K562 (cell line): ENCODE measurements around the gene AKAP14. TPM values are rescaled to one million over a fixed set of nuclear protein-coding genes. Genes with fewer than 3 reads are reported as not detected.
A peak's percentile ranks its signal among the peaks of the same experiment; 100 is the strongest.

Experiments used
- ATAC-seq: fragments of 200-7000 bp; cut with Tn5 transposase; 3 replicates; pipeline ENCODE4 v1.9.1; 2020; ENCODE audit warnings: moderate library complexity
- BruUV-seq: library from RNA; stranded (reverse); fragments of 400-500 nt; replicated peaks from 2 replicates; lab custom pipeline; 2021; lab: Mats Ljungman, UMichigan
- CTCF ChIA-PET: fragments of 300-600 bp; formaldehyde crosslinking; extraction: SDS; loops from one replicate; lab custom pipeline; 2021; ENCODE audit warnings: low intra/inter-chr PET ratio; lab: Yijun Ruan, JAX
- POLR2A ChIA-PET: fragments of 300-600, 350-650 bp; sonication (Branson Sonifier 250); formaldehyde crosslinking; extraction: SDS; loops from one replicate; lab custom pipeline; 2021; ENCODE audit warnings: antibody characterized with exemption, inconsistent platforms; lab: Yijun Ruan, JAX
- DNase-seq, 4 experiments: peaks; one replicate each; pipeline versions ENCODE4 v3.0.0 to v3.0.0-alpha.2; 2011 to 2018; ENCODE audit warnings: low spot score in 3 of 4, mixed read lengths in 3 of 4; ENCODE audit errors: extremely low read depth in 1 of 4
- FAIRE-seq: peaks from 2 replicates; lab custom pipeline; 2011; peaks lifted over from hg19 to GRCh38; lab: Jason Lieb, UNC
- H2AFZ ChIP-seq: 2 replicates; pipeline ENCODE4 v1.6.0; 2011; ENCODE audit warnings: low read depth, low read length, control low read depth, inconsistent platforms
- H3K27ac ChIP-seq: fragments of 200-600 bp; 3 replicates; pipeline ENCODE4 v1.8.0; 2011; ENCODE audit warnings: low read depth, mild to moderate bottlenecking, control low read depth, inconsistent platforms, low read length, moderate library complexity, mixed read lengths; ENCODE audit errors: extremely low read depth
- H3K27me3 ChIP-seq, 2 experiments: fragments of 300-600 bp in 1 of 2; 2 replicates in 1 of 2; 3 replicates in 1 of 2; pipeline versions ENCODE4 v1.6.0 to v1.8.0; 2011; ENCODE audit warnings: inconsistent platforms in 2 of 2, low read length in 2 of 2, mild to moderate bottlenecking in 1 of 2, mixed read lengths in 1 of 2, moderate library complexity in 1 of 2; ENCODE audit not compliant: control insufficient read depth in 2 of 2, insufficient read depth in 2 of 2
- H3K36me3 ChIP-seq: fragments of 300-600 bp; 3 replicates; pipeline ENCODE4 v1.8.0; 2011; ENCODE audit warnings: mild to moderate bottlenecking, low read length, inconsistent platforms; ENCODE audit not compliant: control insufficient read depth, insufficient read depth
- H3K4me1 ChIP-seq, 2 experiments: fragments of 200-600 bp in 1 of 2; replicated peaks in 1 of 2; 2 replicates in 1 of 2; 3 replicates in 1 of 2; pipeline versions ENCODE4 v1.5.1 to v1.8.0; 2011; ENCODE audit warnings: inconsistent platforms in 2 of 2, low read length in 2 of 2, mild to moderate bottlenecking in 1 of 2, mixed read lengths in 1 of 2, moderate library complexity in 1 of 2; ENCODE audit not compliant: control insufficient read depth in 2 of 2, insufficient read depth in 2 of 2
- H3K4me2 ChIP-seq: 2 replicates; pipeline ENCODE4 v1.6.1; 2011; ENCODE audit warnings: low read length, control low read depth, inconsistent platforms, mixed read lengths; ENCODE audit not compliant: insufficient read depth
- H3K4me3 ChIP-seq: fragments of 200-600 bp; sonication (generic), shearing (Covaris generic); 2 replicates; pipeline ENCODE4 v1.5.1; 2016; ENCODE audit warnings: control low read depth, inconsistent platforms
- H3K79me2 ChIP-seq: fragments of 200-600 bp; 3 replicates; pipeline ENCODE4 v1.8.0; 2011; ENCODE audit warnings: low read length, inconsistent platforms; ENCODE audit not compliant: control insufficient read depth, insufficient read depth
- H3K9ac ChIP-seq, 2 experiments: 2 replicates each; pipeline versions ENCODE4 v1.6.0 to v1.6.1; 2011; ENCODE audit warnings: low read depth in 2 of 2, low read length in 2 of 2, control low read depth in 1 of 2, inconsistent platforms in 1 of 2, mild to moderate bottlenecking in 1 of 2, mixed read lengths in 1 of 2; ENCODE audit not compliant: insufficient read depth in 1 of 2
- H3K9me1 ChIP-seq: one replicate; pipeline ENCODE4 v1.6.0; 2011; ENCODE audit warnings: inconsistent platforms, mild to moderate bottlenecking, low read length, moderate library complexity; ENCODE audit not compliant: control insufficient read depth, insufficient read depth
- H3K9me3 ChIP-seq: replicated peaks from 2 replicates; pipeline ENCODE4 v1.5.1; 2011; ENCODE audit warnings: low read depth, low read length, inconsistent platforms; ENCODE audit not compliant: control insufficient read depth, insufficient read depth
- H4K20me1 ChIP-seq: replicated peaks from 2 replicates; pipeline ENCODE4 v1.6.1; 2011; ENCODE audit warnings: low read length, inconsistent platforms, mixed read lengths; ENCODE audit not compliant: control insufficient read depth, insufficient read depth
- ETV1 ChIP-seq: fragments of 450-650 bp; conservative IDR thresholded peaks from 2 replicates; pipeline ENCODE4 v1.6.1; 2016; ENCODE audit warnings: missing genetic modification characterization, control low read depth, low read depth, missing compliant biosample characterization
- KDM1A ChIP-seq, 2 experiments: fragments of 450-650 bp; IDR thresholded peaks; 2 replicates each; pipeline ENCODE4 v1.6.1; 2016; ENCODE audit warnings: mild to moderate bottlenecking in 2 of 2
- PTTG1 ChIP-seq: fragments of 450-650 bp; IDR thresholded peaks from 2 replicates; pipeline ENCODE4 v1.6.1; 2016; ENCODE audit warnings: low read depth, mild to moderate bottlenecking, missing genetic modification characterization, missing compliant biosample characterization
- RBM15 ChIP-seq: fragments of 200-400 bp; formaldehyde crosslinking; IDR thresholded peaks from 2 replicates; pipeline ENCODE4 v1.6.1; 2018; ENCODE audit warnings: mild to moderate bottlenecking, low read length, moderate library complexity; ENCODE audit not compliant: insufficient read depth
- SRSF7 ChIP-seq: fragments of 200-400 bp; formaldehyde crosslinking; optimal IDR thresholded peaks from 2 replicates; pipeline ENCODE3; 2017; ENCODE audit warnings: mild to moderate bottlenecking, low read depth, low read length
- ZNF668 ChIP-seq: fragments of 250-450 bp; sonication (Bioruptor Pico); IDR thresholded peaks from 2 replicates; pipeline ENCODE4 v1.8.0; 2022; ENCODE audit warnings: mild to moderate bottlenecking, inconsistent platforms
- WGBS: fragments of 100-300 bp; shearing (Covaris generic); methylation state at CpG from one replicate; pipeline ENCODE4 v1.1.6; 2016; ENCODE audit warnings: low coverage, mixed read lengths; ENCODE audit not compliant: insufficient coverage; ENCODE audit errors: missing lambda C conversion rate; 5-methylcytosine and 5-hydroxymethylcytosine counted together
- in situ Hi-C: fragments of 300-500 bp; cut with MboI; formaldehyde crosslinking; loops from 4 replicates; pipeline ENCODE4 v1.15.0; 2018; ENCODE audit warnings: inconsistent platforms, mixed read lengths
- intact Hi-C: fragments of 100-400 bp; cut with micrococcal nuclease; formaldehyde crosslinking; loops from 2 replicates; pipeline ENCODE4 v1.14.2; 2022
- polyA plus RNA-seq, 8 experiments: library from polyadenylated mRNA; depleted of rRNA in 4 of 8; stranded (reverse) in 5 of 8; unstranded in 3 of 8; fragments of >200 nt; fragmentation: Nextera tagmentation in 2 of 8; fragmentation: Illumina TruSeq in 1 of 8; extraction: Ambion mirVana in 2 of 8; extraction: Trizol in 1 of 8; gene quantifications; 2 replicates each; pipeline versions ENCODE4 v1.2.1 to v1.2.3, GENCODE V29; 2011 to 2014; ENCODE audit warnings: inconsistent platforms in 1 of 8, missing spikeins in 1 of 8
- total RNA-seq, 7 experiments: library from RNA; depleted of rRNA in 6 of 7; stranded (reverse); fragments of >200 nt in 6 of 7; fragmentation: Illumina TruSeq in 2 of 7; extraction: Trizol in 2 of 7; gene quantifications; 2 replicates each; pipeline versions ENCODE4 v1.2.1 to v1.2.3, GENCODE V29; 2011 to 2021; ENCODE audit warnings: low replicate concordance in 1 of 7
- TF ChIP-seq, protein P1 (sequence below): fragments of 450-650 bp; IDR thresholded peaks from 2 replicates; pipeline ENCODE4 v1.6.1; 2016; ENCODE audit warnings: mild to moderate bottlenecking, moderate library complexity
- TF ChIP-seq, protein P2 (sequence below): sonication (generic); formaldehyde crosslinking; IDR thresholded peaks from 2 replicates; pipeline ENCODE4 v1.8.0; 2022; ENCODE audit warnings: mild to moderate bottlenecking, missing genetic modification reagents, borderline replicate concordance

AKAP14 gene
- total and polyA plus RNA-seq, 9 of the 15 experiments (the other 6 are each of a cell fraction or from before 2014, with no cell fraction given): not detected

DNA sequence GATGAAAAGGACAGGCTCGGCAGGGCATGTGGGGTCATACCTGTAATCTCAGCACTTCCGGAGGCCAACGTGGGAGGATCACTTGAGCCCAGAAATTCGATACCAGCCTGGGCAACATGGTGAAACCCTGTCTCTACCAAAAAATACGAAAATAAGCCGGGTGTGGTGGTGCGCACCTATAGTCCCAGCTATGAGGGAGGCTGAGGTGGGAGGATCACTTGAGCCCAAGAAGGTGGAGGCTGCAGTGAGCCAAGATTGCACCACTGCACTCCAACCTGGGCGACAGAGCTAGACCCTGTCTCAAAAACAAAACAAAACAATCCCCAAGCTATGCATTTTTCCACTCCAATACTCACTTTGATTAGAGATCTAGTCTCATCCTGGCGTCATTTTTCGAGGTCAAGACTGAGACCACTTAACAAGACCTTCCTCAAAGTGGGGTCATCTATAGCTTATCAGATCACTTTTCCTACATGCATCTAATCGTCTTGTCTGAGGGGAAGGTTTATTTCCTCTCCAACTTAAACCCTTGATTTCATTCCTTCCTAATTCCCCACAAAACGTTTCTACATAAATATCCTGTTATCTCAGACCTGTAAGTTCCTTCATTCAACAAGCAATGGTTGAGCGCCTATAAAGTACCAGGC is 46.6 kb downstream of the AKAP14 start:
- no peaks in the 10 kb centered on the region for H4K20me1 ChIP-seq
- H3K79me2 ChIP-seq: peaks cover 21% of the 10 kb centered on the region
- H2AFZ ChIP-seq: peak overlapping the region; percentile 99
- H3K4me1 ChIP-seq: peaks cover 3 to 9% of the 10 kb centered on the region in 2 experiments; a peak in 3 of 5 replicates
- no peaks in the 10 kb centered on the region for H3K27me3 ChIP-seq
- WGBS: 14% methylated on average over 11 of the region's 13 CpGs
- ChIA-PET POLR2A (interaction anchor here (1.8 kb wide), 1 partner anchor 151 kb away, joined by 7 read pairs; the partner anchor contains the start of gene RPL39), CTCF (no interaction called here)
- peak; percentile 22 to 54; a peak in 2 of 4 replicates for TF ChIP-seq KDM1A (IDR thresholded peaks at IDR 0.05)
- TF ChIP-seq, protein P1, sequence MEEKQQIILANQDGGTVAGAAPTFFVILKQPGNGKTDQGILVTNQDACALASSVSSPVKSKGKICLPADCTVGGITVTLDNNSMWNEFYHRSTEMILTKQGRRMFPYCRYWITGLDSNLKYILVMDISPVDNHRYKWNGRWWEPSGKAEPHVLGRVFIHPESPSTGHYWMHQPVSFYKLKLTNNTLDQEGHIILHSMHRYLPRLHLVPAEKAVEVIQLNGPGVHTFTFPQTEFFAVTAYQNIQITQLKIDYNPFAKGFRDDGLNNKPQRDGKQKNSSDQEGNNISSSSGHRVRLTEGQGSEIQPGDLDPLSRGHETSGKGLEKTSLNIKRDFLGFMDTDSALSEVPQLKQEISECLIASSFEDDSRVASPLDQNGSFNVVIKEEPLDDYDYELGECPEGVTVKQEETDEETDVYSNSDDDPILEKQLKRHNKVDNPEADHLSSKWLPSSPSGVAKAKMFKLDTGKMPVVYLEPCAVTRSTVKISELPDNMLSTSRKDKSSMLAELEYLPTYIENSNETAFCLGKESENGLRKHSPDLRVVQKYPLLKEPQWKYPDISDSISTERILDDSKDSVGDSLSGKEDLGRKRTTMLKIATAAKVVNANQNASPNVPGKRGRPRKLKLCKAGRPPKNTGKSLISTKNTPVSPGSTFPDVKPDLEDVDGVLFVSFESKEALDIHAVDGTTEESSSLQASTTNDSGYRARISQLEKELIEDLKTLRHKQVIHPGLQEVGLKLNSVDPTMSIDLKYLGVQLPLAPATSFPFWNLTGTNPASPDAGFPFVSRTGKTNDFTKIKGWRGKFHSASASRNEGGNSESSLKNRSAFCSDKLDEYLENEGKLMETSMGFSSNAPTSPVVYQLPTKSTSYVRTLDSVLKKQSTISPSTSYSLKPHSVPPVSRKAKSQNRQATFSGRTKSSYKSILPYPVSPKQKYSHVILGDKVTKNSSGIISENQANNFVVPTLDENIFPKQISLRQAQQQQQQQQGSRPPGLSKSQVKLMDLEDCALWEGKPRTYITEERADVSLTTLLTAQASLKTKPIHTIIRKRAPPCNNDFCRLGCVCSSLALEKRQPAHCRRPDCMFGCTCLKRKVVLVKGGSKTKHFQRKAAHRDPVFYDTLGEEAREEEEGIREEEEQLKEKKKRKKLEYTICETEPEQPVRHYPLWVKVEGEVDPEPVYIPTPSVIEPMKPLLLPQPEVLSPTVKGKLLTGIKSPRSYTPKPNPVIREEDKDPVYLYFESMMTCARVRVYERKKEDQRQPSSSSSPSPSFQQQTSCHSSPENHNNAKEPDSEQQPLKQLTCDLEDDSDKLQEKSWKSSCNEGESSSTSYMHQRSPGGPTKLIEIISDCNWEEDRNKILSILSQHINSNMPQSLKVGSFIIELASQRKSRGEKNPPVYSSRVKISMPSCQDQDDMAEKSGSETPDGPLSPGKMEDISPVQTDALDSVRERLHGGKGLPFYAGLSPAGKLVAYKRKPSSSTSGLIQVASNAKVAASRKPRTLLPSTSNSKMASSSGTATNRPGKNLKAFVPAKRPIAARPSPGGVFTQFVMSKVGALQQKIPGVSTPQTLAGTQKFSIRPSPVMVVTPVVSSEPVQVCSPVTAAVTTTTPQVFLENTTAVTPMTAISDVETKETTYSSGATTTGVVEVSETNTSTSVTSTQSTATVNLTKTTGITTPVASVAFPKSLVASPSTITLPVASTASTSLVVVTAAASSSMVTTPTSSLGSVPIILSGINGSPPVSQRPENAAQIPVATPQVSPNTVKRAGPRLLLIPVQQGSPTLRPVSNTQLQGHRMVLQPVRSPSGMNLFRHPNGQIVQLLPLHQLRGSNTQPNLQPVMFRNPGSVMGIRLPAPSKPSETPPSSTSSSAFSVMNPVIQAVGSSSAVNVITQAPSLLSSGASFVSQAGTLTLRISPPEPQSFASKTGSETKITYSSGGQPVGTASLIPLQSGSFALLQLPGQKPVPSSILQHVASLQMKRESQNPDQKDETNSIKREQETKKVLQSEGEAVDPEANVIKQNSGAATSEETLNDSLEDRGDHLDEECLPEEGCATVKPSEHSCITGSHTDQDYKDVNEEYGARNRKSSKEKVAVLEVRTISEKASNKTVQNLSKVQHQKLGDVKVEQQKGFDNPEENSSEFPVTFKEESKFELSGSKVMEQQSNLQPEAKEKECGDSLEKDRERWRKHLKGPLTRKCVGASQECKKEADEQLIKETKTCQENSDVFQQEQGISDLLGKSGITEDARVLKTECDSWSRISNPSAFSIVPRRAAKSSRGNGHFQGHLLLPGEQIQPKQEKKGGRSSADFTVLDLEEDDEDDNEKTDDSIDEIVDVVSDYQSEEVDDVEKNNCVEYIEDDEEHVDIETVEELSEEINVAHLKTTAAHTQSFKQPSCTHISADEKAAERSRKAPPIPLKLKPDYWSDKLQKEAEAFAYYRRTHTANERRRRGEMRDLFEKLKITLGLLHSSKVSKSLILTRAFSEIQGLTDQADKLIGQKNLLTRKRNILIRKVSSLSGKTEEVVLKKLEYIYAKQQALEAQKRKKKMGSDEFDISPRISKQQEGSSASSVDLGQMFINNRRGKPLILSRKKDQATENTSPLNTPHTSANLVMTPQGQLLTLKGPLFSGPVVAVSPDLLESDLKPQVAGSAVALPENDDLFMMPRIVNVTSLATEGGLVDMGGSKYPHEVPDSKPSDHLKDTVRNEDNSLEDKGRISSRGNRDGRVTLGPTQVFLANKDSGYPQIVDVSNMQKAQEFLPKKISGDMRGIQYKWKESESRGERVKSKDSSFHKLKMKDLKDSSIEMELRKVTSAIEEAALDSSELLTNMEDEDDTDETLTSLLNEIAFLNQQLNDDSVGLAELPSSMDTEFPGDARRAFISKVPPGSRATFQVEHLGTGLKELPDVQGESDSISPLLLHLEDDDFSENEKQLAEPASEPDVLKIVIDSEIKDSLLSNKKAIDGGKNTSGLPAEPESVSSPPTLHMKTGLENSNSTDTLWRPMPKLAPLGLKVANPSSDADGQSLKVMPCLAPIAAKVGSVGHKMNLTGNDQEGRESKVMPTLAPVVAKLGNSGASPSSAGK: no peak
- no peak for TF ChIP-seq ZNF668 (CRISPR knock-in tag)
- TF ChIP-seq RBM15: no peak
- TF ChIP-seq PTTG1 (tag): no peak
- TF ChIP-seq, protein P2, sequence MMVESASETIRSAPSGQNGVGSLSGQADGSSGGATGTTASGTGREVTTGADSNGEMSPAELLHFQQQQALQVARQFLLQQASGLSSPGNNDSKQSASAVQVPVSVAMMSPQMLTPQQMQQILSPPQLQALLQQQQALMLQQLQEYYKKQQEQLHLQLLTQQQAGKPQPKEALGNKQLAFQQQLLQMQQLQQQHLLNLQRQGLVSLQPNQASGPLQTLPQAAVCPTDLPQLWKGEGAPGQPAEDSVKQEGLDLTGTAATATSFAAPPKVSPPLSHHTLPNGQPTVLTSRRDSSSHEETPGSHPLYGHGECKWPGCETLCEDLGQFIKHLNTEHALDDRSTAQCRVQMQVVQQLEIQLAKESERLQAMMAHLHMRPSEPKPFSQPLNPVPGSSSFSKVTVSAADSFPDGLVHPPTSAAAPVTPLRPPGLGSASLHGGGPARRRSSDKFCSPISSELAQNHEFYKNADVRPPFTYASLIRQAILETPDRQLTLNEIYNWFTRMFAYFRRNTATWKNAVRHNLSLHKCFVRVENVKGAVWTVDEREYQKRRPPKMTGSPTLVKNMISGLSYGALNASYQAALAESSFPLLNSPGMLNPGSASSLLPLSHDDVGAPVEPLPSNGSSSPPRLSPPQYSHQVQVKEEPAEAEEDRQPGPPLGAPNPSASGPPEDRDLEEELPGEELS (CRISPR knock-in tag): no peak
- 0 out of 2 replicates have a peak, but pooled peaks have one; percentile 33 for TF ChIP-seq ETV1 (tag)
- TF ChIP-seq SRSF7: no peak
- H3K4me2 ChIP-seq: peak overlapping the region; percentile 94
- peak overlapping the region; percentile 88 to 96 for H3K9ac ChIP-seq
- DNase-seq (no peak), ATAC-seq (no peak), FAIRE-seq (no peak)
- in situ Hi-C loops (no loop called here), intact Hi-C loops (loop anchor here (10.0 kb wide), 1 partner anchor 427 kb away; no protein-coding TSS in a partner anchor)
- peak overlapping the region; percentile 82 for H3K27ac ChIP-seq
- BruUV-seq: no TSS peak
- no peaks in the 10 kb centered on the region for H3K9me3 ChIP-seq
- H3K9me1 ChIP-seq: no peaks in the 10 kb centered on the region
- peak overlapping the region; percentile 89 for H3K4me3 ChIP-seq
- peaks cover 4% of the 10 kb centered on the region; the same call in 2 of the 3 replicates for H3K36me3 ChIP-seq
